ENCODE data around the gene TIMM50.

The TIMM50 gene

GRCh38 chr19:39539518-39540332 lies 59.1 kb downstream of the TIMM50 start, which contains the start of gene EID2:
EID2 (minus strand) TSS chr19:39540161; CDS start chr19:39540079, 82 bp downstream.
- DNase-seq: peak; percentile 96

- no peak for DNase-seq
These were observed 59.7 kb downstream of the TIMM50 start for GRCh38 chr19:39540333-39540673.
